NCI-H2107 (cell line): ENCODE measurements around the gene MYL4.
"Not testable (repeated sequence)": the region's sequence is repeated elsewhere in the genome, so short reads cannot be mapped to it uniquely, and the experiment has no call there.

ENCODE experiments used
- DNase-seq: peaks from one replicate; lab custom pipeline; 2025; lab: John Stamatoyannopoulos, UW

Gene MYL4

DNA sequence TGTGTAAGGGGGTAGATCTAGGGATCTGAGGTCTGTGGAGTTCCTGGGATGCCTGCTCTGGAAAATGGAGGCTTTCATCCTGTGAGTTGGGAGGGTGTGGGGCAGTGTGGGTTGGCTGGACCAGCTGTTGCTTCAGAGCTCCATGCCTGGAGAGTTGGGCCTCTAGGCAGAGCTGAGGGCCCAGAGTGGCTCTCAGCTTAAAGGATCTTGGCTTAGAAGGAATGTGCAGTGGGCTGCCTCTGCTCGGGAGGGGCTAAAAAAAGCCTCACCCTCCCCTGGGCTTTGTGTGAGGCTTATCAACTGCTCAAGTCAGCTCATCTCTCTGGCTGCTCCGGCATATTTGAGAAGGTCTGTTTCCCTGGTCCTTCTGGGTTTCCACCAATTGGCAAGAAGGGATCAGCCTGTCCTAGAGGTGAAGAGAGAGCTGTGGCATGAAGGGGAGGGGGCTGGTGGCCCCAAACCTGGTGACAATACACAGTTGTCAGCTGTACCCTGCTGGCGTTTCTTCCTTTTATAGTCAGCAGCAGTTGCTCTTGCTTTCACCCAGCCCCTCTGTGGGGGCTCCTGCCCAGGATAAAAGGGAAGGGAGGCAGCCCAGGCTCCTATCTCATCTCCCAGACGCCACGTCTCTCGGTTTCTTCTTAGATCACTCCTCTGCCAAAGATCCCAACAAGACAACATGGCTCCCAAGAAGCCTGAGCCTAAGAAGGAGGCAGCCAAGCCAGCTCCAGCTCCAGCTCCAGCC lies at the start of gene MYL4:
Gene MYL4 (plus strand): TSS at position 605 of the 745 bp plus-strand sequence. CDS start 75 bp downstream, at position 680.
- DNase-seq: no peak

DNA sequence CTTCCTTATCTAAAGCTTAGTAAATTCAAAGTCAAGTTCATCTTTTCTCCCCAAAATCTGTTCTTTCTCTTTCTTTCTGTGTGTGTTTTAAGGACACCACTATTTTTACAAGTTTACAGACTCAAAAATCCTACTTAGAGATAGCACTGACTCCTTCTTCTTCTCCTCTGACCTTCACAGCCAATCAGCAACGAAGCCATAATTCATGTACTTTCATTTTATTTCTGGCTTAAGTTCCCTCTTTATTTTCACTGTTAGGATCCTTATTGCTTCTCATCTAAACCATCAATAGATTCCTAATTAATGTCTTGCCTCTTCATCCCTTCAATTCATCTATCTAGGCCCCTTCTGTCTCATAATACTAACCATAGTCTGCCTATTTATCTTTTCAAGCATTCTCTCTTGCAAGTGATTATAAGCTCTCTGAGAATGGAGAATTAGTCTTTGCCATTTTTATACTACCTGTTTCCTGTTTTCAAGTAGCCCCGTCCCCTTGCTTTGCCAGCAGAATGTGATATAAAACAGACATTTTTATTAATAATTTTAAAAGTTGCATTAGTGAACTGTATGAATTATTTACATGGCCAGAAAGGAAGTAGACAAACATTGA lies 47.0 kb upstream of the MYL4 start:
- no peak for DNase-seq

DNA sequence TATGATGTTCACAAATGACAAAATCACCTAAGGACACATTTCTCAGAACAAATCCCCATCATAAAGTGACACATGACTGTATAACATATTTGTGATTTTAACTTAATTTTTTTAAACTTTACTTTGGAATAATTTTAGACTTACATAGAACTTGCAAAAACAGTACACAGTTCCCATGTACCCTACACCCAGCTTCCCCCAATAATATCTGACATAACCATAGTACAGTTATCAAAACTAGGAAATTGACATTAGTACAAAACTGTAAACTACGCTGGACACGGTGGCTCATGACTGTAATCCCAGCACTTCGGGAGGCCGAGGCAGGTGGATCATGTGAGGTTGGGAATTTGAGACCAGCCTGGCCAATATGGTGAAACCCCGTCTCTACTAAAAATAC lies 44.9 kb upstream of the MYL4 start:
- no peak for DNase-seq

DNA sequence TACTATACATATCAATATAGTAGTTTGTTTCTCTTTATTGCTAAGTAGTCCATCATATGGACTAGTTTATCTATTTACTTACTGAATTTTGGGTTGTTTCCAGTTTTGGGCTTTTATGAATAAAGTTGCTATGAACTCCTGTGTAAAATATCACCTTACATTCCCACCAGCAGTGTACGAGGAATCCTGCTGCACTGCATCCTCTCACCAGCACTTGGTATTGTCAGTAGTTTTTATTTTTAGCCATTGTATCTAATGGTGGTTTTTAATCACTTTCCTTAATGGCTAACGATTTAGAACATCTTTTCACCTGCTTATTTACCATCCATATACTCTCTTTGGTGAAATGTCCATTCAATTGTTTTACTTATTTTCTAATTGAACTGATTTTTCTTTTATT lies 44.0 kb upstream of the MYL4 start:
- no peak for DNase-seq

DNA sequence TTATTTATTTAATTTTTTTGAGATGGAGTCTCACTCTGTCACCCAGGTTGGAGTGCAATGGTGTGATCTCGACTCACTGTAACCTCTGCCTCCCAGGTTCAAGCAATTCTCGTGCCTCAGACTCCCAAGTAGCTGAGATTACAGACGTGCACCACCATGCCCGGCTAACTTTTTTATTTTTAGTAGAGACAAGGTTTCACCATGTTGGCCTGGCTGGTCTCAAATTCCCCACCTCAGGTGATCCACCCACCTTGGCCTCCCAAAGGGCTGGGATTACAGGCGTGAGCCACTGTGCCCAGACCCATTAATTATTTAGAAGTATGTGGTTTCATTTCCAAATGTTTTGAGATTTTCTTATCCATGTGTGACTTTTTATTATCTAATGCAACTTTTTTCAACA lies 42.3 kb upstream of the MYL4 start:
- not testable (repeated sequence) for DNase-seq

DNA sequence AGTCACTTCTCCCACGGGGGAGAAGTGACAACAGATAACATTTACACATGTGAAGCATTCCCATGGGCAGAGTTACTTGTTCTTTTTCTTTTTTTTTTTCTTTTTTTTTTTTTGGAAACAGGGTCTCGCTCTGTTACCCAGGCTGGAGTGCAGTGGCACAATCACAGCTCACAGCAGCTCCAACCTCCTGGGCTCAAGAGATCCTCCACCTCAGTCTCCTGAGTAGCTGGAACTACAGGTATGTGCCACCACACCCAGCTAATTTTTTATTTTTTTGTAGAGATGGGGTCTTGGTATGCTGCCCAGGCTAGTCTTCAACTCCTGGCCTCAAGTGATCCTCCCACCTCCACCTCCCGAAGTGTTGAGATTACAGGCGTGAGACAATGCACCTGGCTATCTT lies 40.3 kb upstream of the MYL4 start:
- DNase-seq: not testable (repeated sequence)

DNA sequence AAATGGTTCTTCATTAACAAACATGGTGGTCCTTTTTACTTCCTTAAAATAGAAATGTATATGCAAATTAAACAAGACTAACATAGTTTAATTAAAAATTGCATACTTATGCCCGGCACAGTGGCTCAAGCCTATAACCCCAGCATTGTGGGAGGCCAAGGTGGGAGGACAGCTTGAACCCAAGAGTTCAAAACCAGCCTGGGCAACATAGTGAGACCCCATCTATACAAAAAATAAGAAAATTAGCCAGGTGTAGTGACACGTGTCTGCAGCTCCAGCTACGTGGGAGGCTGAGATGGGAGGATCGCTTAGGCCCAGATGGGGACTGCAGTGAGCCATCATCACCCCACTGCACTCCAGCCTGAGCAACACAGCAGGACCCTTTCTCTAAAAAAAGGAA lies 38.4 kb upstream of the MYL4 start:
- no peak for DNase-seq

DNA sequence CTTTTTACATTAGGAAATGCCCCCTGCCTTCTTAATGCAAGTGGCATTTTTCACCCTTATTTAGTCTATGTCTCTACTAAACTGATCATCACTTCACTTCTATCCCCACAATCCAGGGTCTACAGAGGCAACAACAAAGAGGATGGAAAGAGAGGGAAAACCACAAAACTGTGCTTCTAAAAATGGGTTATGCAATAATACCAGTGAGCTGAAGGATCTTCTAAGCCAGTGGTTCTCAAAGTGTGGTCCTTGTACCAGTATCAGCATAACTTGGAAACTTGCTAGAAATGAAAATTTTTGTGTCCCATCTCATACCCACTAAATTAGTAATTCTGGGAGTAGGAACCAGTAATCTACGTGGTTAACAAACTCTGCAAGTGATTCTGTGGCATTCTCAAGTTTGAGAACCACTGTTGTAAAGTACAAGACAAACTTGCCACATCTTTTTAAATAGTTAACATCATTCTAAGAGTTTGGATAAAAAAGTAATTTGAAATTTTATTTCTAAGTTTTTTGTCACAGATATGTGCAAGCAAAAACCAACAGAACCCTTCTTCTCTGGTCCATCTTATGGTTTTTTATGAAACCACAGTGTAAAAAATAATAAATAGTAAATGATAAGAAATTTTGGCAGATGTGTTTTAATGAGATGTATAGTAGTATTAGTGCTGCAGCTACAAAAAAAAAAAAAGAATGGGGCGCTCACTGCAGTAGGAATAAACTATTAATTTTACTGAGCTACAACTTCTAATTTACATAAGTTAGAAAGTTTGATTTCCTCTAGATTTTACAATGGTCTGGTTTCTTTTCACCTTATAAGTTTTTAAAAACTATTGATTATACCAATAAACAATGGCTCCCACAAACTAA lies 36.2 kb upstream of the MYL4 start:
- DNase-seq: no peak

DNA sequence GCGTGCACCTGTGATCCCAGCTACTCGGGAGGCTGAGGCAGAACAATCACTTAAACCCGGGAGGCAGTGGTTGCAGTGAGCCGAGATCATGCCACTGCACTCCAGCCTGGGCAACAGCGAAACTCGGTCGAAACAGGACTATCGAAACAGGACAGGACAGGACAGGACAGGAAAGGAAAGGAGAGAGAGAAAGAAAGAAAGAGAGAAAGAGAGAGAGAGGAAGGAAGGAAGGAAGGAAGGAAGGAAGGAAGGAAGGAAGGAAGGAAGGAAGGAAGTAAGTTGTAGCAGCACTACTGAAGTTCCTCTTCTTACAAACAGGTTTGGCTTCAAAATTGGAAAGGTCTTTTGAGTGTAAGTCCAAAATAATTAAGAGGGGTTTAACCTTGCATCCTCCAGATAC lies 34.3 kb upstream of the MYL4 start:
- not testable (repeated sequence) for DNase-seq

DNA sequence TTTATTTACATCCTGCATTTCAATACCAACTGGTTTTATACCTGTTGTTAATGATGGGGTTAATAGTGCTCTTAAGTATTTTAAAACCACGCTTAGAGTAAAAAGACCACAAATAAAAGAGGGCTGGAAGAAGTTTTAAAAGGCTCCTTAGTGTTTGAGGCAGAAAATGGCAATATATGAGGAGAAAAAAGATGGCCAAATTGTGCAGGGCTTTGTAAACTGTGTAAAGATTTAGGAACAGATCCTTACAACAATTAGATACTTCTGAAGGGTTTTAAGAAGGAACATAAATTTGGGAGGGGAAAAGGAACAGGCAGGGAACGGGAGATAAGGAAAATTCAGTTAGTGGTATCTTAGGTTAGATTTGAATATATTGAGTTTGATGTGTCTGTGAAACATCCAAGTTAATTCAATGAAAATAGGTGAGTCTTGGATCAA lies 32.7 kb upstream of the MYL4 start:
- DNase-seq: no peak

DNA sequence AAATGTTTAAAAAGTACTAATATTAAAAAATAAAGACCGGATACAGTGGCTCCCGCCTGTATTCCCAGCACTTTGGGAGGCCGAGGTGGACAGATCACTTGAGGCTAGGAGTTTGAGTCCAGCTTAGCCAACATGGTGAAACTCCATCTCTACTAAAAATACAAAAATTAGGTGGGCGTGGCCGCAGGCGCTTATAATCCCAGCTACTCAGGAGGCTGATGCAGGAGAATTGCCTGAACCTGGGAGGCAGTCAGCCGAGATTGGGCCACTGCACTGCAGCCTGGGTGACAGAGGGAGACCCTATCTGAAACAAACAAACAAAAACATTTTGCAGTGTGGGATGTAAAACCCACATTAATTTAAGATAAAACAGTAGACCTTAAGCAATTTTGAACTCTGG lies 31.9 kb upstream of the MYL4 start:
- no peak for DNase-seq

DNA sequence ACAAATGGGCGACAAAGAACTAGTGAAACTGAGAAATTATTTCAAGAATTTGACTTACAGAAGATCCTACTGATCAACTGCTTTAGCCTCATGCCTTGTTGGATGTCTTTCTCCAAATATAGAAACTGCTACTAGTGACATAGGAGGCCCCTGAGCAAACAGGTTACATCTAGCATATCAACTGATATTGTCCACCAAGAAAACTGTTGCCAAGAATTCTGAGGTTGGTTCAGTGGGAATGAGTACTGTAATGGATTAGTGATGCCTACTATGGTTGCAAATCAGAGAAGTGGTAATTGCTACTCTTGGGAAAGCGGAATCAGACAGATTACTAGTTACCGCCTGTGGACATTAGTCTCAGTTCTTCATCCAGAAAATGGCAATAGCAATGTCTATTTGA lies 30.0 kb upstream of the MYL4 start:
- no peak for DNase-seq

DNA sequence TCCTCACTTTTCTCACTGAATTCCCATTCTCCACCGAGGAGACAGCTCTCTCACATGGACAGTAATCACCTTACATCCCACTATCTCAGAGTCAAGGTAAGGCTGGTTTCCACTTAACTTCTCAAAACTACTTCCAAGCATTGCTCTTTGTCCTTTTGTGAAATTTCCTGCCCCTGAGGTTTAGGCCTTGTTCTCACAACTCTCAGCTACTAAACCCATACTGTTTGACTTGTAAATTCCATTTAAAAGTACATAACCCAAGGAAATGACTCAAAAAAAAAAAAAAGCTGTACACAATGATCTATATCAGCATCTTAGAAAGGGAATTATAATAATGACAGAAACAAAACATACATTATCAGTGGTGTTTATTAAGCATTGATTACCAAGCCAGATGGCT lies 28.8 kb upstream of the MYL4 start:
- DNase-seq: no peak

DNA sequence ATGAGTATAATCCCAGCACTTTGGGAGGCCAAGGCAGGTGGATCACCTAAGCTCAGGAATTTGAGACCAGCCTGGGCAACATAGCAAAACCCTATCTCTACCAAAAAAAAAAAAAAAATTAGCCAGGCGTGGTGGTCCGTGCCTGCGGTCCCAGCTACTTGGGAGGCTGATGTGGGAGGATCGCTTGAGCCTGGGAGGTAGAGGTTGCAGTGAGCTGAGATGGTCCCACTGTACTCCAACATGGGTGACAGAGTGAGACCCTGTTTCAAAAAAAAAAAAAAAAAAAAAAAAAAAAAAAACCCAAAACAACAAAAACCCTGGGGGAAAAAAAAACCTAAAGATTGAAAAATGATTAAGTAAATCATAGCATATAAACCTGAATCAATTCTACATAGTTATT lies 28.2 kb upstream of the MYL4 start:
- not testable (repeated sequence) for DNase-seq

DNA sequence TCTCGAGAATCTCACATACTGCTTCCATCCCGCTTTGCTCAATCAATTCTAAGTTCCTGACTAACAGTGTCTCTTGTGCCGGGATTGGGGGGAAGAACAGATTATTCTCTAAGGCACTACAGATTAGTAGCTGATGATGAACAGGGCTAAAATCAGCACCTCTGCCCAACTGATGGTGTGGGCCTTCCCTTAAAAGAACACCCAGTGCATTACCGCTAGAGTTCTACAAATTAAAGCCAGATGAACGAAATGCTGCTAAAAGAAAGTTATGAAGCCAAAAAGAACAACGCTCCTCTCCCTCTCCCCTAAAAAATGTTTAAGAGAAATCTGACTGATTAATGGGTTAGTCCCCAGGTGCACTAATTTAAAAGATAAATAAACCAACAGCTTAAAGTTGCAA lies 24.5 kb upstream of the MYL4 start:
- no peak for DNase-seq

DNA sequence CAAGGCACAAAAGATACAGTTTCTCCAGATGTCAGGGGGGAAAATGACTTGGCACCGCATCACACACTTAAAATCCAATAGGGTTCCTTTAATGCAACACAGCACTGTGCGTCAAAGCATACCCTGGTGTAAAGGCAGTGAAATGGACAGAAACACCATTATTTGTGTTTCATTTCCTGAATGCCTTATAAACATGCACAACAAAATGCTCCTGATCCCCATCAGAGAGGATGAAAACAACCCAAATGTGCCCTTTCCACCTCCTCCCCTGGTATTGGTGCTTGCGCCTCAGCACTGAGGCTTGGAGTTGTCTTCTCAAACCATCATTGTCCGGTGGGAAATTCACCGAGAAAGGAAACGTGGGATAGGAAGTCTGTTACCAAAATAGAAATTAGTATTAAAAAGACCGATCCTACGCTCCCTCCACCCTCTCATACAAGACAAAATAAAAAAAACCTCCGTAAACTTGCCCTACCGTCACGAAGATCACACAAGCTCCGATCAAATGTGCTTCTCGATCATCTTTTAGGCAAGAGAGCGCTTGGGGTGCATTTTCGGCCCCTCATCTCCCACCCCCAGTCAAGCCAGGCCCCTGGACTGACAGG lies 20.8 kb upstream of the MYL4 start:
- no peak for DNase-seq

DNA sequence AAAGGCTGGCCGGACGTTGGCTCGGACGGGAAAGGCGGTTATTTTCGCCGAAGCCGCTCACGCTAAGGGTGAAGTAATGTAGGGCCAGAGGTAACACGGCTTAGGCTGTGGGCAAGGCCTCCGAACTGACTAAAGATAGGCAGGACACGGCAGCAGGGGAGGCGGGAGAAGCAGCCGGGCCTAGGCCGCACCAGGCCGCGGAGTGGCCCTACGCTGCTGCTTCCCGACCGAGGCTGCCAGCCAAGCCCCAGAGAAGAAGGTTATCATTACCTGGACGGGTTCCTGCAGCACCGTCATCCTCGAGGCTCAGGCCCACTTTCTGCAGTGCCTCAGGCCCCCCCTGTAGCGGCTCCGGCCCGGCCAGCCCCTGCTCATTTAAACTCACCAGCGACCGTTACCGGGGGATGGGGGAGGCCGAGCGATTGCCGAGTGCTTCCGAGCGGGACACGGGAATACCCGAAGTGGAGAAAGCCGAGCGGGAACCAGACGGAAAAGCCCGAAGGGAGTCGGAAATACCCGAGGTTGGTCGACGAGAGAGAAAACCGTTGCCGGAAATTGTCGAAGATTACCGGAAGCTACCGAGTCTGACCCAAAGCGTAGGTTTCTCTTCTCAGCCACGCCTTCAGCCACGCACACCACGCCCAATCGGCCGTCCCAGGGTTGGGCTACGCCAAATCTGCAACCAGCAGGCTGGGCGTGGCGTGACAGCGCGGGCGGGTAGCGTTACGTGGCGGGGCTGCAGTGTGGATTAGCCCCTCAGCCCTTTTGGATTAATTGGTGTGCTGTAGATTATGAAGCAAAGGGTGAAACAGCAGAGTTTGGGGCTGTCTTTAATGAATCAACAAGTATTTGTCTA lies 20.0 kb upstream of the MYL4 start, which contains the start of gene CDC27:
Gene CDC27 (minus strand): TSS at position 420 of the 856 bp plus-strand sequence. CDS start 123 bp downstream, at position 297.
- DNase-seq: peak; percentile 98

DNA sequence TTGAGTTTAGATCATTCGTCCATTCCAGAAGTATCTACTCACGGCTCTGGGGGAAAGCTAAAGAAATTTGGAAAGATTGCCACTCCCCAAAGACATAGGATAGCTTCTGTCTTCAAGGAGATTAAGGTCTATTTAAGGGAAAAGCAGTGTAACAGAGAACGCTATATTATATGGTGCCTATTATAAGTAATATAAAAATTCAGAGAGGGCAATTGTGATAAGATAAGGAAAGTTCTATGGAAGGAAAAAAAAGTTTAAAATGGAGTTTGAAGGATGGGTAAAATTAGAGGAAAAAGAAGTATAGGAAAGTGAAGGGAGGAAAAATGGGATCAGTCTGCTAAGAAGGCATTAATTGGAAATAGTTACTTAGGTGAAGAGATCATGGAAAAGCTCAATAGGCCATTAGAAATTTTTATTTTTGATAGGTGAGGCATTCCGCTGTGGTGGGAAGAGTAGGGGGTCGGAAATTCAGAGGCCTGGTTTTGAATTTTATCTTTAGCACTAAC lies 19.4 kb upstream of the MYL4 start:
- DNase-seq: no peak

DNA sequence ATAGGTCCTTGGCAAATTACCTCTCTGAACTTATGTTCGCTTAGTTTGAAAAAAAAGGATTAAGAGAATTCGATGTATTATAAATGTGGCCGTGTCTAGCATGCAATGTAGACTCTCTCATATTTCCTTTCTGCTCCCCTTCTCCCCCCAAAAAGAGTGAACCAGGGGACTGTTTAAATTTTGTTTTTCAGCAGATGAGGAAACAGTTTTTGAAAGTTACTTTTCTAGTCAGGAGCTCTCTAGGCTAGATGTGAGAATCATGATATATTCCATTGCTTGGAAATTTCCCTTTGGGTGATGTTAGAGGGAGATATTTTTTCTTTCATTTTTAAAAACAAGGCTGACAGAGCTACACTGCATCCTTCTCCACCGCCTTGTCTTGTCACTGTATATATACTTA lies 18.9 kb upstream of the MYL4 start:
- no peak for DNase-seq

DNA sequence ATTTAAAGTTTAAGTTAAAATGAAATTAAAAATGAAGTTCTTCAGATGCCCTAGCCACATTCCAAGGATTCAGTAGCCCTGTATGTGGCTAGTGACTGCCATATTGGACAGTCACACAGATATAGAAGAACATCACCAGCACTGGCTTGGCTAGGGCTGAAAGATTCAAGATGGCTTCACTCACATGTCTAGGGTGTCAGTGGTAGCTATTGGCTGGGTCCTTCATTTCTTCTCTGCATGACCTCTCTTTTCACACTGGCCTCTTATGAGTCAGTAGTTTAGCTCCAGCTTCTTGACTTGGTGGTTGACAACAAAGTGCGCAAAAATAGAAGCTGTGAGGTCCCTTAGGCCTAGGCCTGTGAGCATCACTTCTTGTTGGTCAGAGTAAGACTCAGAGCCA lies 18.4 kb upstream of the MYL4 start:
- no peak for DNase-seq

DNA sequence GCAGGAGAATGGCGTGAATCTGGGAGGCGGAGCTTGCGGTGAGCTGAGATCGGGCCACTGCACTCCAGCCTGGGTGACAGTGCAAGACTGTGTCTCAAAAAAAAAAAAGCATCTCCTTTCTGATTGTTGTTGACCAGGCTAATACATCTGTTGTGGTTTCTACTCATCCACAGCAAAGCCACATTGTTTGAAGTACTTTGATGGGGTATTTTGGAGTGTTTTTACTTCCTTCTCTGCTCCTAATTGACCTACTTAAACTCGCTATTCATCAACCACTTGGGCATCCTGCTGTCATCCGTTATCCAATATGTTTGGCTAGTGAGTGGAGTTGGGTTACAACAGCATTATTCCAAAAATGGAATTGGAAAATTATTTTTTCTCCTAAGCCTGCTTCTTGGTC lies 16.6 kb upstream of the MYL4 start:
- peak; percentile 51 for DNase-seq
